ENCODE data around the gene DNAJA3. TPM values are rescaled to one million over a fixed set of nuclear protein-coding genes. Genes with fewer than 3 reads are reported as not detected.

DNAJA3 gene
- total RNA-seq, 1 donor from 2014 or later, result 36.1 TPM

DNA sequence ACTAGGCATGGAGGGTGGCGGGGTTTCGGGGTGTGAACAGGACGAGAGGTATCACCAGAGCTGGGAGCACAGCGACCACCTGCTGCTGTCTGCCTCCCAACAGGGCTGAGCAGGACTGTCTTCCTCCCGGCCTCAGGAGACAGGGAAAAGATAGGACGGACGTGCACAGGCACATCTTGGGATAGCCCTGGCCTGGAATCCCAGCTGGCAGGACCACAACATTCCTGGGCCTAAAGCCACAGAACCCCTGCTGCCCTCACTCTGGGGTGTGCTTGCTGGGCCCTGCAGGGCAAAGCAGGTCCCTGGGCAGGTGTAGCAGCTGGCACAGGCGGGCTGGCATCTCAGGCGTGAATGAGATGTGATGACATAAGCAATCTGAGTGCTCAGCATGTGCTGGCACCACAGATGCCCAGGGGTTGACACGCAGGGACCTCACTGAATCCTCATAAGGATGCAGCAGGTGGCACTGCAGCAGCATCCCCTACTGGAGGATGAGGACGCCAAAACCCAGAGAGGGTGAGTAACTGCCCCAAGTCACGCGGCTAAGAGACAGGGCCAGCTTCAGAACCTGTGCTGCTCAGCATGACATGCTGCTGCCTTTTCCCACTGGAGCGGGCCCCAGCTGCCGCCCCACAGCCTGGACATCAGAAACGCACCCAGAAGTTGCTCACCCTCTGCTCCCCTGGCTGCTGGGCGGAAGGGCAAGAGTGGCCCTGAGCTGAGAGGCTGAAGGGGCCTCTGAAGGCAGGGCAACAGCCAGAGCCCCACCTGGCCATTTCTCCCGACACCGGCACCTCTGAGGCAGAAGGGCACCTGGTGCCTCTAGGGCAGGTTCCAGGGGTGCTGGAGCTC lies 16.4 kb upstream of the DNAJA3 start:
- Histone ChIP-seq H3K4me3 (no peak overlapping the region), H3K36me3 (peaks cover 54% of the 10 kb centered on the region), H3K9me3 (no peaks in the 10 kb centered on the region), H3K4me1 (peaks cover 38% of the 10 kb centered on the region), H3K27ac (no peak overlapping the region), H3K27me3 (no peaks in the 10 kb centered on the region)
- DNase-seq (no peak), ATAC-seq (no peak)
- no peak for TF ChIP-seq CTCF (IDR thresholded peaks at IDR 0.05)
- intact Hi-C loops (cut with DNase I), result no loop called here

DNA sequence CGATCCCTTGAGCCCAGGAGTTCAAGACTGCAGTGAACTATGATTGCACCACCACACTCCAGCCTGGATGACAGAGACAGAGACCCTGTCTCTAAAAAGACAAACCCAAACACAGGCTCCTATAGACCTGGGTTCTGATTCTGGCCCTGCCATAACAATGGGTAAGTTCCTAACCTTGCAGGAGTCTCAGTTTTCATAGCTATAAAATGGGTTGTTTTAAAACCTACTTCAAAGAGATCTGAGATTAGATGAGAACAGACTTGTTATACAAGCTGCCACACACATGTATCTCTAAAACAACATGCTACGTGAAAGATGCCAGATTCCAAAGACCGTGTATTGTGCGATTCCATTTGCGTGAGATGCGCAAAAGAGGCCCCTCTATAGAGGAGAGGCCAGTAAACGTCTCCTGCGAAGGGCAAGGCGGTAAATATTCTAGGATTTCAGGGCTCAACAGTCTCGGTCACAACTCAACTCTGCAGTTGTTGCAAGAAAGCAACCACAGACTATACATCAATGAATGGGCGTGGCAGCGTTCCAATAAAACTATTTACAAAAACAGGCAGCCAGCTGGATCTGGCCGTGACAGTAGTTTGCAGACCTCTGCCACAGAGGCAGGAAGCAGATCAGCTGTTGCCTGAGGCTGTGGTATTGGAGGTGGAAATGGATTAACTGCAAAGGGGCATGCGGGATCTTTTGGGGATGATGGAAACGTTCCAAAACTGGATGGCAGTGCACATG lies 15.2 kb upstream of the DNAJA3 start:
- DNase-seq (no peak), ATAC-seq (no peak)
- no peaks in the 10 kb centered on the region for H3K9me3 ChIP-seq
- peaks cover 50% of the 10 kb centered on the region for H3K4me1 ChIP-seq
- H3K36me3 ChIP-seq, result peaks cover 44% of the 10 kb centered on the region
- peak overlapping the region; percentile 53 for H3K27ac ChIP-seq
- TF ChIP-seq CTCF (IDR thresholded peaks at IDR 0.05), result no peak
- intact Hi-C loops (cut with DNase I), result no loop called here
- H3K4me3 ChIP-seq, result no peak overlapping the region
- no peaks in the 10 kb centered on the region for H3K27me3 ChIP-seq

DNA sequence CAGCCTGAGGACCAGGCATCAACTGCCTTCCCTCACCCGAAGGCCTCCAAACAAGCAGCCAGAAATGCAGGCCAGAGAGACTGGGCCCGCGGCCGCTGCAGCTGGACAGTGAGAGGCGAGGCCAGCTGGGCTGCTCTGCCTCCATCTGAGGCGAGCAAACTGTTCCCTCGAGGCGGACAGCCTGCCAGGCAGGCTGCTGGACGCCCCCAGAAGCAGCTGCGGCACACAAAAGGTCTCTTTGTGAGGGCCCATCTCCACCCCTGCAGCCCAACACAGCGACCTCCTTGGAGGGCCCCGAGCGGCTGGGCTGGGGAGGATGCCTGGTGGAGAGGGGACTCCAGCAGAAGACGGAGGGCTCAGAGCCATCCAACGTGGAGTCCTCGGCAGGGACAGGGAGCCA lies 14.0 kb upstream of the DNAJA3 start:
- no peak for TF ChIP-seq CTCF (IDR thresholded peaks at IDR 0.05)
- ATAC-seq (no peak), DNase-seq (peak; percentile 66)
- H3K36me3 ChIP-seq, result peaks cover 32% of the 10 kb centered on the region
- peaks cover 50% of the 10 kb centered on the region for H3K4me1 ChIP-seq
- no peaks in the 10 kb centered on the region for H3K27me3 ChIP-seq
- intact Hi-C loops (cut with DNase I), result no loop called here
- H3K4me3 ChIP-seq, result no peak overlapping the region
- H3K27ac ChIP-seq, result peak overlapping the region; percentile 53
- H3K9me3 ChIP-seq, result no peaks in the 10 kb centered on the region

GRCh38 chr16:4412159-4412558 lies 13.5 kb upstream of the DNAJA3 start:
- TF ChIP-seq CTCF (IDR thresholded peaks at IDR 0.05), result no peak
- Histone ChIP-seq H3K4me3 (no peak overlapping the region), H3K36me3 (peaks cover 27% of the 10 kb centered on the region), H3K27me3 (no peaks in the 10 kb centered on the region), H3K4me1 (peaks cover 53% of the 10 kb centered on the region), H3K27ac (peak overlapping the region; percentile 53), H3K9me3 (no peaks in the 10 kb centered on the region)
- intact Hi-C loops (cut with DNase I), result no loop called here
- ATAC-seq, result no peak
- DNase-seq, result no peak

DNA sequence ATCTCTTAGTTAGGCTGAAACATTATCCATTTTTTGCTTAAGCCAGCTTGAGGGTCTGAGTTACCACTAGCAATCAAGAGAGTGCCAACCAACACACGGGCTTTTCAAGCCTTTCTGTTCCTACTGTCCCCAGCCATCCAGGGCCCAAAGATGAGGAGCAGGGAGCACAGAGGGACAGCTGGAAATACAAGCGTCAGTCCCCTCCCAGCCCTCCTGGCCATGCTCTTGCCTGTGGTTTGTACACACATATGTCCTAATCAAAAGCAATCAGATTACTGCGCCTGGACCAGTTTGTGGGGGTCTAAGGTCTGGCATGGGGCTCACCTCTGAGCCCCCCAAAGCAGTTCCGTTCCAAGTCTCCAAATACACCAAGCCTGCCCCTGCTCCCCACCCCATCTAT lies 12.8 kb upstream of the DNAJA3 start:
- no peak for TF ChIP-seq CTCF (IDR thresholded peaks at IDR 0.05)
- Histone ChIP-seq H3K4me1 (peaks cover 53% of the 10 kb centered on the region), H3K36me3 (peaks cover 20% of the 10 kb centered on the region), H3K4me3 (no peak overlapping the region), H3K9me3 (no peaks in the 10 kb centered on the region), H3K27me3 (no peaks in the 10 kb centered on the region), H3K27ac (no peak overlapping the region)
- DNase-seq (no peak), ATAC-seq (no peak)
- intact Hi-C loops (cut with DNase I), result no loop called here

Data from upper lobe of right lung (tissue), 1 donor.